Rectal smooth muscle tissue (tissue), 1 donor: ENCODE data around the gene ITPKB.
A peak's percentile ranks its signal among the peaks of the same experiment; 100 is the strongest.

Experiments
- H3K27ac ChIP-seq: one replicate; pipeline ENCODE4 v1.7.0; 2013; ENCODE audit warnings: low read depth, low read length, inconsistent platforms
- H3K27me3 ChIP-seq: one replicate; pipeline ENCODE4 v1.7.0; 2013; ENCODE audit warnings: low read length; ENCODE audit not compliant: control insufficient read depth, insufficient read depth
- H3K36me3 ChIP-seq: one replicate; pipeline ENCODE4 v1.7.0; 2013; ENCODE audit warnings: low read length; ENCODE audit not compliant: control insufficient read depth, insufficient read depth
- H3K4me1 ChIP-seq: one replicate; pipeline ENCODE4 v1.7.0; 2013; ENCODE audit warnings: low read length; ENCODE audit not compliant: control insufficient read depth, insufficient read depth
- H3K4me3 ChIP-seq: one replicate; pipeline ENCODE4 v1.7.0; 2013; ENCODE audit warnings: low read length
- H3K9ac ChIP-seq: one replicate; pipeline ENCODE4 v1.7.0; 2013; ENCODE audit warnings: low read length

The ITPKB gene

GRCh38 chr1:226653311-226653921, 85.7 kb downstream of the ITPKB start:
- Histone ChIP-seq H3K9ac (no peak overlapping the region), H3K27me3 (no peaks in the 10 kb centered on the region), H3K4me3 (no peak overlapping the region), H3K36me3 (peaks cover 6% of the 10 kb centered on the region), H3K4me1 (peaks cover 61% of the 10 kb centered on the region), H3K27ac (peak overlapping the region; percentile 91)

GRCh38 chr1:226652613-226653012, 86.5 kb downstream of the ITPKB start:
- no peak overlapping the region for H3K9ac ChIP-seq
- H3K4me3 ChIP-seq: no peak overlapping the region
- no peak overlapping the region for H3K27ac ChIP-seq
- no peaks in the 10 kb centered on the region for H3K27me3 ChIP-seq
- peaks cover 13% of the 10 kb centered on the region for H3K36me3 ChIP-seq
- H3K4me1 ChIP-seq: peaks cover 53% of the 10 kb centered on the region

GRCh38 chr1:226651732-226652105, 87.4 kb downstream of the ITPKB start:
- Histone ChIP-seq H3K4me1 (peaks cover 47% of the 10 kb centered on the region), H3K27ac (no peak overlapping the region), H3K9ac (no peak overlapping the region), H3K4me3 (no peak overlapping the region), H3K27me3 (no peaks in the 10 kb centered on the region), H3K36me3 (peaks cover 21% of the 10 kb centered on the region)

GRCh38 chr1:226651041-226651731, 87.9 kb downstream of the ITPKB start:
- Histone ChIP-seq H3K4me1 (peaks cover 47% of the 10 kb centered on the region), H3K36me3 (peaks cover 21% of the 10 kb centered on the region), H3K4me3 (no peak overlapping the region), H3K27ac (no peak overlapping the region), H3K27me3 (no peaks in the 10 kb centered on the region), H3K9ac (no peak overlapping the region)

- peaks cover 21% of the 10 kb centered on the region for H3K36me3 ChIP-seq
- no peak overlapping the region for H3K9ac ChIP-seq
- no peak overlapping the region for H3K27ac ChIP-seq
- H3K4me1 ChIP-seq: peaks cover 50% of the 10 kb centered on the region
- no peak overlapping the region for H3K4me3 ChIP-seq
- no peaks in the 10 kb centered on the region for H3K27me3 ChIP-seq
These were observed 88.7 kb downstream of the ITPKB start for GRCh38 chr1:226650236-226650841.

GRCh38 chr1:226649780-226650179, 89.3 kb downstream of the ITPKB start:
- peaks cover 21% of the 10 kb centered on the region for H3K36me3 ChIP-seq
- no peaks in the 10 kb centered on the region for H3K27me3 ChIP-seq
- no peak overlapping the region for H3K27ac ChIP-seq
- peaks cover 51% of the 10 kb centered on the region for H3K4me1 ChIP-seq
- H3K9ac ChIP-seq: no peak overlapping the region
- no peak overlapping the region for H3K4me3 ChIP-seq

- H3K27ac ChIP-seq: no peak overlapping the region
- no peaks in the 10 kb centered on the region for H3K27me3 ChIP-seq
- H3K4me1 ChIP-seq: peaks cover 47% of the 10 kb centered on the region
- H3K36me3 ChIP-seq: peaks cover 25% of the 10 kb centered on the region
- no peak overlapping the region for H3K9ac ChIP-seq
- no peak overlapping the region for H3K4me3 ChIP-seq
These were observed 89.8 kb downstream of the ITPKB start for GRCh38 chr1:226649244-226649643.

- Histone ChIP-seq H3K27ac (no peak overlapping the region), H3K4me1 (peaks cover 44% of the 10 kb centered on the region), H3K9ac (no peak overlapping the region), H3K4me3 (no peak overlapping the region), H3K36me3 (peaks cover 30% of the 10 kb centered on the region), H3K27me3 (no peaks in the 10 kb centered on the region)
These were observed 90.7 kb downstream of the ITPKB start for GRCh38 chr1:226648421-226648820.

- no peak overlapping the region for H3K4me3 ChIP-seq
- no peak overlapping the region for H3K9ac ChIP-seq
- no peak overlapping the region for H3K27ac ChIP-seq
- H3K4me1 ChIP-seq: peaks cover 47% of the 10 kb centered on the region
- no peaks in the 10 kb centered on the region for H3K27me3 ChIP-seq
- peaks cover 30% of the 10 kb centered on the region for H3K36me3 ChIP-seq
These were observed 91.4 kb downstream of the ITPKB start for GRCh38 chr1:226647719-226648118.

- Histone ChIP-seq H3K4me1 (peaks cover 47% of the 10 kb centered on the region), H3K27me3 (no peaks in the 10 kb centered on the region), H3K27ac (peak overlapping the region; percentile 59), H3K4me3 (no peak overlapping the region), H3K36me3 (peaks cover 30% of the 10 kb centered on the region), H3K9ac (no peak overlapping the region)
These were observed 92.1 kb downstream of the ITPKB start for GRCh38 chr1:226646870-226647449.

- Histone ChIP-seq H3K27ac (peak overlapping the region; percentile 59), H3K36me3 (peaks cover 33% of the 10 kb centered on the region), H3K9ac (no peak overlapping the region), H3K4me3 (no peak overlapping the region), H3K27me3 (no peaks in the 10 kb centered on the region), H3K4me1 (peaks cover 47% of the 10 kb centered on the region)
These were observed 92.8 kb downstream of the ITPKB start for GRCh38 chr1:226646026-226646869.
